ENCODE data around the gene DDX27. TPM values are rescaled to one million over a fixed set of nuclear protein-coding genes. Genes with fewer than 3 reads are reported as not detected.

The DDX27 gene, protein sequence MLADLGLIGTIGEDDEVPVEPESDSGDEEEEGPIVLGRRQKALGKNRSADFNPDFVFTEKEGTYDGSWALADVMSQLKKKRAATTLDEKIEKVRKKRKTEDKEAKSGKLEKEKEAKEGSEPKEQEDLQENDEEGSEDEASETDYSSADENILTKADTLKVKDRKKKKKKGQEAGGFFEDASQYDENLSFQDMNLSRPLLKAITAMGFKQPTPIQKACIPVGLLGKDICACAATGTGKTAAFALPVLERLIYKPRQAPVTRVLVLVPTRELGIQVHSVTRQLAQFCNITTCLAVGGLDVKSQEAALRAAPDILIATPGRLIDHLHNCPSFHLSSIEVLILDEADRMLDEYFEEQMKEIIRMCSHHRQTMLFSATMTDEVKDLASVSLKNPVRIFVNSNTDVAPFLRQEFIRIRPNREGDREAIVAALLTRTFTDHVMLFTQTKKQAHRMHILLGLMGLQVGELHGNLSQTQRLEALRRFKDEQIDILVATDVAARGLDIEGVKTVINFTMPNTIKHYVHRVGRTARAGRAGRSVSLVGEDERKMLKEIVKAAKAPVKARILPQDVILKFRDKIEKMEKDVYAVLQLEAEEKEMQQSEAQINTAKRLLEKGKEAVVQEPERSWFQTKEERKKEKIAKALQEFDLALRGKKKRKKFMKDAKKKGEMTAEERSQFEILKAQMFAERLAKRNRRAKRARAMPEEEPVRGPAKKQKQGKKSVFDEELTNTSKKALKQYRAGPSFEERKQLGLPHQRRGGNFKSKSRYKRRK
- 54.1 to 60.0 TPM (median 58.3 TPM) in 5 replicates for total RNA-seq (2022; extraction: Qiagen RNA extraction)

DNA sequence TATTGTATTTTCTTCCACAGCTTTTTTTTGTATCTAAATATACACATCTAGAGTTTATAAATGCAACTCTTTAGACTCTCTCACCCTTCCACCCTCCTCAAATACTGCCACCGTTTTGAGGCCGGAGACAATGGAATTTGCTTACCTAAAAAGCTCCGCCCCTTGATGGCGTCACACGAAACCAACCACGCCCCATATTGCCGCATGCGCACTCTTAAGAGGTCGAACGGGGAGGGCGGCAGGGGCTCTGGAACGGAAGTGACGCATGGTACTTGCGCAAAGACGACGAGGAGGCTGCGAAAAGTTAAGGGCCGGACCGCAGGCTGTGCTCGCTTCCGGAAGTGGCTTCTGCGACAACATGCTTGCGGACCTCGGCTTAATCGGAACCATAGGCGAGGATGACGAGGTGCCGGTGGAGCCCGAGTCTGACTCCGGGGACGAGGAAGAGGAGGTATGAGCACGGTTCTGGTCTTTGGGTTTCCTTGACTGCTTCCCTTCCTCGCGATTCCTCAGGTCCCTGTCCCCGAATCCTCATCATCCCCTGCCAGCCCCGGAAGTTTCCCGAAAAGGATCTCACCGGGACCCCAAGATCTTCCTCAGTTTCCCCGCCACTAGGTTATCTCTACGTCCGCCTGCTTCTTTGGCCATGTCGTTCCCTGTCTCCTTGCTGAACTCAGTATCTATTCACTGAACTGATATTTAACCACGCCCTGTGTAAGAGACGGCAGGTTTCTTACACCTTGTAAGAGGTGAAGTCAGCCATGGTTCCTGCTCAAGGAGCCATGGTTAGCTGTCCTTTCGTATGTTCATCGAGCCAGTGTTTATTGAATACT lies at the start of gene DDX27:
TSS of gene DDX27 (plus strand) at position 326 of the 833 bp plus-strand sequence. CDS start at position 359, 33 bp downstream.

DNA sequence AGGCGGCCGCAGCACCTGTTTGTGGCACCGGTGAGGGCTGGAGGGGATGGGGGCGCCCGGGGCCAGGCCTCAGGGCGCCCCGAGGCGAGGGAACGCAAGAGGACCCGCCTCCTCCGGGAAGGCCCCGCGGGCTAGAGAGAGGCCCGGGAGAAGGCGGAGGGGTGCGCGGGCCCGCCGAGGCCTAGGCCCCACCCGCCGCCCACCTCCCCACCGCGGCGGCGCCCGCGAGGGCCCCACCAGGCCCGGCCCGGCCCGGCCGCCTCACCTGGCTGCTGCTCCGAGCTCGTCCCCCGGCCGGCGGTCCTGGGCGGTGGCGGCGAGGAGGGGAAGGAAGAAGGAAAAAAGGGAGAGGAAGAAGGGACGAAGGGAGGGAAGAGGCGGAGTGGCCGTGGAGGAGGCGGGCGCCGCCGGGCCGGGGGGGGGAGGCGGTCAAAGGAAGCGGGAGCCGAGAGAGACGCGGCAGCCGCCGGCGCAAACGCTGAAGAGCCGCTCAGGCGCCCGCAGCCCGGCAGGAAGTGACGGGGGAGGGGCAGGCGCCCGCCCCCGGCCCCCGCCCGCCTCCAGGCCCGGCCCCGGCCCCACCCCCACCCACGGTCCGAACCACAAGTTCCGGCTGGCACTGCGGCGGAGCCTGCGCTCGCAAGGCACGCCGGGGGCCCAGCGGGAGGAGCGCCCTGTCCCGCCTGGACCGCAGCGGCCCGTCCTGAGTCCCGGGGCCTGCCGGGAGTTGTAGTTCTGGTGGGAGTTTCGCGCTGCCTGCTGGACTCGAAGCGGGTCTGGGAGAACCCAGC lies 31.2 kb upstream of the DDX27 start, which contains the start of gene STAU1:
TSS of gene STAU1 (minus strand) at position 484 of the 791 bp plus-strand sequence. CDS start 22,133 bp downstream, outside the sequence.

DNA sequence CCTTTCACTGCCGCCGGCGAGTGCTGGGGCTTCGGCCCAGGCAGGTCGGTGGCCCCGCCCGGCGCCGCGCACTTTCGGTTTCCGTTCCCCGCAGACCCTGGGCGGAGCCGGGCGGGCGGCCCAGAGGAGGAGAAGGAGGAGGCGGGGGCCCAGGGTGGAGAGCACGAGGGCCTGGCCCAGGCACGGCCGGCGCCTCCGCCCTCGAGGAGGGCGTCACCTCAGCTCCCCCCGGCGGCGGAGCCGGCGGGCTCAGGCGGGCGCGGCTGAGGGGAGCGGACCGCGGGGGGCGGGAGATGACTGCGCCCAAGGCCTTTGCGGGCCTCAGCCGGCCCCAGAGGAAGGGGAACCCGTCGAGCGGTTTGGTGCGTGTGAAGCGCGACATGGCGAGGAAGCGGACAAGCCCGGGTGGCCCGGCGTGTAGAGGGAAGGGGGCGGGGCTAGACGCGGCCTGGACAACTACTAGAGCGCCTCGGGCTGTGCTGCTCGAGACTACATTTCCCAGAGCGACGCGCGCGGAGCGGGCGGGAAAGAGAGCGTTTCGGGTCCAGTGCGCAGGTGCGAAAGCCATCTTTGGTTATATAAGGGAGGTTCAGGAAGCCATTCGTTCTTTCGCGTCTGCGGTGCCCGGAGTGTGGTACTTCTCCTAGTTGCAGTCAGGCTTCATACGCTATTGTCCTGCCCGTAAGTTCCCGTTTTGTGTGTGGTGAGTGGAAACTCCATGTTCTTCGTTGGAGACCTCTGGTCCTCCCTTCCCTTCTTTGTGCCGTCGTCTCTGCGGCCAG lies 59.0 kb downstream of the DDX27 start, which contains the start of gene ZNFX1:
TSS of gene ZNFX1 (minus strand) at position 22 of the 782 bp plus-strand sequence. CDS start 2,218 bp downstream, outside the sequence.

Other genes starting within 250 kb of the DDX27 start
- gene CSE1L, start 173.1 kb upstream of the DDX27 start, total RNA-seq (2022; extraction: Qiagen RNA extraction) = 82.2 to 95.3 TPM (median 85.3 TPM) in 5 replicates
- 53.1 to 64.8 TPM (median 57.5 TPM) in 5 replicates for gene STAU1, start 31.1 kb upstream of the DDX27 start, total RNA-seq (2022; extraction: Qiagen RNA extraction)
- 21.4 to 26.3 TPM (median 23.4 TPM) in 5 replicates for gene ZNFX1, start 58.6 kb downstream of the DDX27 start, total RNA-seq (2022; extraction: Qiagen RNA extraction)